Stimulated activated CD4-positive, alpha-beta T cell treated with anti-CD3 and anti-CD28 coated beads, Interleukin-1b, Interleukin-23, amount 100 ng/mL, for 1 hour (primary cell): Measurements from ENCODE around the gene MPP1.

ENCODE experiments used
- DNase-seq, 2 donors: peaks; one replicate each; pipeline ENCODE4 v3.0.0-alpha.2; 2020; ENCODE audit warnings: low read depth in 2 of 2

Gene MPP1

DNA sequence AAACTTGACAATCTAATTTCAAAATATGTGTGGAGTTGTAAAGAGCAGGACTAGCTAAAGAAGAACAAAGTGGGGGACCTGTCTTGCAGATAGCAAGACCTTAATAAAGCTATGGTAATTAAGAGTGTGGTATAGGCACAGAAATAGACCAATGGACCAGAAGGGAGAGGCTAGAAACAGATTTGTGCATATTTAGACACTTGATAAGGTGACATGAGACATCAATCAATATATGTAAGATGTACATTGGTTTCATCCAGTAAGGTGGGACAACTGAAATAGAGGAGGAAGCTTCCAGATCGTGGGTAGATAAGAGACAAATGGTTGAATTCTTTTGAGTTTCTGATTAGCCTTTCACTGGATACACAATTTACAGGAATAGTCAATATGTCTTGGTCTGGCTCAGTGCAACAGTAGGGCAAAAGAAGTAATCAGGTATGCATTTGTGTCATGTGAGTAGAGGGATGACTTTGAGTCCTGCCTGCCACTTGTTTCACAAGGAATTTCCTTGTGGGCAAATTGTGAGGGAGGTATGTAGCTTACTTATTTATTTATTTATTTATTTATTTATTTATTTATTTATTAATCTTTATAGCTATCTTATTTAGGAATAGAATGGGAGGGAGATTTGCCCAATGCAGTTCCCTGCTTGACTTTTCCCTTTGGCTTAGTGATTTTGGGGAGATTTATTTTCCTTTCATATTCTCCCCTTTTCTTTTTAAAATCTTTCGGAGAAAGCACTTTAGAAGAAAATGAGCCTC lies 7.2 kb upstream of the MPP1 start:
- DNase-seq: no peak

GRCh38 chrX:154809939-154810665 lies 4.8 kb upstream of the MPP1 start:
- no peak for DNase-seq

DNA sequence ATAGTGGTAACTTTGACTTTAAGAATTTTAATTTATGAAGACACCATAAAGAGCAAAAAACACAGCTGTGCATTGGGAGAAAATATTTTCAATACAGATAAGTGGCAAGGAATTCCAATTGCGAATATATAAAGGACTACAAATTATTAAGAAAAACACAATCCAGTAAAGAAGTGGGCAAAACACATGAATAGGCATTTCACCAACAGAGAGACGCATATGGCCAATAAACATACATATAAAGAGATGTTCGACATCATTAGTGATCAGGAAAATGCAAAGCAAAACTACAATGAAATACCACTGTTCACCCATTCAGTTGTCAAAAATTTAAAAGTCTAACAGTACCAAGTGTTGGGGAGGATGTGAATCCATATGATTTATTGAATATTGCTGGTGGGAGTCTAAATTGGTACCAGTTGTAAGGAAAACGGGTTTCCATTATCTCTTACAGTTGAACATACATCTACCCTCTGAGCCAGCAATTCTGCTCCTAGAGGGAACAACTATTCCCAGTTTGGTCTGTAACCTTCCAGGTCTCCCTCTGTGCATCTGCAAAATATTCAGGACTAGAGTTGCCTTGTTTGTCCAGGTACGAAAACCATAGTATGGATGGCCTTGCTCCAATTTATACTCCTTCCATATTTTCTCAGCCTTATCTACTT lies 1.7 kb upstream of the MPP1 start:
- DNase-seq: no peak

GRCh38 chrX:154805696-154806091 lies 409 bp upstream of the MPP1 start:
- no peak for DNase-seq

DNA sequence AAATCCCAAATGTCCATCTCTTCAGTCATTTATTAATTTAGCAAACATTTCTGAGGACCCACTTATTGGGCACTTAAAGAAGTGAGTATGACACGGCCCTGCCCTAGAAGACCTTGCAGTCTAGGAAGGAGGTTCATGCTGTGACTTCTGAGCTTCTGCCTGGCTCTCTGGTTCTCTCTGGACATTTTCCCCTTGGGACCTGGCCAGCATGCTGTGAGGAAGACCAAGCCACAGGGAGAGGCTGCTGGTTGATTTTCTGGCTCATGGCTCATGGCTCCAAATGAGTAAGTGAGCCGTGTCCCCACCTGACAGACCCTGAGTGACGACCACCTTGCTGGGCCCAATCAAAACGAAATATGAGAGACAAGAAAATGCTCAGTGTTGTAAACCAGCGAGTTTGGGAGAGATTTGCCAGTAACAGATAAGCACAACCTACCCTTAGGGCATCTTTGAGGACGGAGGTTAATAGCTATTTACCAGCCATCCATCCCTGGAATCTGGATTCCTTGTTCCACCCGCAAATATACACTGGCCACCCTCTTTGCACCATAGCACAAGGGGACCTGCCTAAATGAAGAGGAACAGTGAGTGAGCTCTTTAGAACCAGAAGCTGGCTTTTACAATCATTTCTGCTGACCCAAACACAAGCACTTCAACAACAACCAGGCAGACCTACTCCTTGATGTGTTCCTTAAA lies 876 bp downstream of the MPP1 start:
- DNase-seq: no peak

DNA sequence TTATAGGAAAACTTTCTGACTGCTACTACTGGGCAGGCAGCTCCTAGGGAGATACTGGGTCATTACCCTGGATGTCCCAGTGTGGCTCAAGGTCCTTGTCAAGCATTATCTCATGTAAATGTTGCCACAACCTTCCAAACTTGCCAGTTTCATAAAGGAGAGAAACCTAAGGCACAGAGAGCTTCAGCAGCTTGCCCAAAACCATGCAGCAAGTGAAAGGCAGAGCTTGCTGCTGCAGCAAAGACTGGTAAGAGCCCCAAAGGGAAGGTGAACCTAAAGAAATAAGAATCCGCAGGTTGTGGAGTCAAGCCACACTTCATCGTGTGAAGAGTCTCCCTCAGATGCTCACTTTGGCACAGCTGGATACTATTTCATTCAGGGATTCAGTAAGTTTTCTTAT lies 2.3 kb downstream of the MPP1 start:
- no peak for DNase-seq

- no peak for DNase-seq
These were observed 4.6 kb downstream of the MPP1 start for GRCh38 chrX:154800478-154801210.

GRCh38 chrX:154799556-154800348 lies 5.5 kb downstream of the MPP1 start:
- no peak for DNase-seq

DNA sequence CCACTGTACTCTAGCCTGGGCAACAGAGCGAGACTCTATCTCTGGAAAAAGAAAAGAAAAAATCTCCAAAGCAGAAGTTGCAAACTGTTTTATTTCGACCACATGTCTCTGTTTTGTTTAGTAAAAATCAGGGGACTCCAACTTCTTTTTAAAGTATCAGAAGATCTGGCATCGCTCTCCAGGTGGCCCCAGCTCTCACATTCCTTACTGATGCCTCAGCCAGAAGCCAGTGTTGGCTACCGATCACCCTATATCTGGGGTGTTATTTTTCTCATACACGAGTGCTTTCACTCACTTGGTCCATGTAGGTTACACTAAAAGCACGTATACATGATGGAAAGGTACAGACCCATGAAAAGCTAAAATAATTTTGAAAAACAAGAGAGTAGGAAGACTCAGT lies 8.3 kb downstream of the MPP1 start:
- DNase-seq: no peak

GRCh38 chrX:154795016-154795415 lies 10.3 kb downstream of the MPP1 start:
- no peak for DNase-seq

DNA sequence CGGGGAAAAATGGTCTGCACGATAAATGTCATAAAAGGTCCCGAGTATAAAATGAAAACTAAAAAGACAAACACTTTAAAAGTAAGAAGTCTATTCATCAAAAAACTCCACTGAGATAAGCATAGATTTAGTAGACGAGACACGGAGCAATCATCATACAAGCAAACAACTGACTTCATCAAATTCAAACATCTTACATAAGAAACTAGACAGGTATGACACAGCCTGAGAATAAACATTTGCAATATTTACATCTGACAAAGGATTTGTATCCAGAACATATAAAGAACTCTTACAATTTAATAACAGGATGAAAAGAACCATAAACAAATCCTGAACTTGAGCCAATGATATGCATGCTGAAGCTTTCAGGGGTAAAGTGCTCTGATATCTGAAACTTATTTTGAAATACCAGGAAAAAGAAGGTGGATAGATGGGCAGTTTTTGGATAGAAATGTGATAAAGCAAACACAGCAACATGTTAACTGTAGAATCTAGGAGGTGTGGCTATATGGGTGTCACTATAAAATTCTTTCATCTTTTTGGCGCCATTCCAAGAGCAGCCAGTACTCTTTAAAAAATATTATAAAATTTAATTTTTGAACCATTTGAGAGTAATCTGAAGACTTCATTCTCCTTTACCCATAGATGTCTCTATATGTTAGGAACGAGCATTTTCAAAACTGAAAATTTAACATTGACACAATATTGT lies 12.0 kb downstream of the MPP1 start:
- no peak for DNase-seq

- DNase-seq: no peak
These were observed 13.3 kb downstream of the MPP1 start for GRCh38 chrX:154791939-154792338.

GRCh38 chrX:154791467-154791866 lies 13.8 kb downstream of the MPP1 start:
- no peak for DNase-seq

DNA sequence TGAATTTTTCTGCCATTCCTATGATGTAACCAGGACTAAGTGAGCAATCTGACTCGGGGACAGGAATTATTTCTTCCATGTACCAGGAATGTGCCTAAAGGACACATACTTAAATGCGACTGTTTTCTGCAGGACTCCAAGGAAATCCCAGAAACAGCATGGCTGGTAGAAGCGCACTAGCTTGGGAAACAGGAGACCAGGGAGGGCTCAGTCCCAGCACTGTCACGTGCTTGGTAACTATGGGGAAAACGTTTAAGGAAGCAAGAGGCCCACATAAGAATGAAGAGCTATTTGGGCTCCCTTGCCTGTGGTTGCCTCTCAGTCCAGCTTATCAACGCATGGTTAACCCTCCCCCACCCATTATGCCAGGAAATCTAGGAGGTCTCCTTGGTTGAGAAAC lies 19.6 kb downstream of the MPP1 start:
- no peak for DNase-seq

GRCh38 chrX:154784149-154784995 lies 20.9 kb downstream of the MPP1 start:
- DNase-seq: no peak

DNA sequence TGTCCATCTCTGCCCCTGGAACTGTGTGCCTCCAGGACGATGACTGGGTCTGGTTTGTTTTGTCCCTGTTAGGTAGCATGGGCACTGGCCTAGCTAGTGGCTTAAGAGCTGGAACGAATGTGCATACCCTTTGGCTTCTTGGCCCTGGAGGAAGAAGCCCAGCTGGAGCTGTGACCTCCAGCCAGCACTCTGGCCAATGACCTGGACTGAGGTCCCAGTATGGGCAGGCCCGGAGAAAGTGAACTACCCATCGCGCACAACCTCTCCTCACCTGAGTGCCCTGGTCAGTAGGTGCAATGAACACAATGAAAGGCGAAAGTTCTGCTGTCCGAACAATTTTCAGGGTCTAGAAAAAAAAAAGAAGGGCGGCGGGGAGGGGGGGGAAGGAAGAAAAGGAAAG lies 24.3 kb downstream of the MPP1 start:
- DNase-seq: no peak

- no peak for DNase-seq
These were observed 26.0 kb downstream of the MPP1 start for GRCh38 chrX:154779261-154779660.

GRCh38 chrX:154776753-154777152 lies 28.5 kb downstream of the MPP1 start:
- DNase-seq: no peak
